UCSD-AML1 (cell line): ENCODE results near the gene SLC26A8.
A peak's percentile ranks its signal among the peaks of the same experiment; 100 is the strongest.
"Not testable (repeated sequence)": the region's sequence is repeated elsewhere in the genome, so short reads cannot be mapped to it uniquely, and the experiment has no call there.

Experiments used
- DNase-seq: peaks from one replicate; lab custom pipeline; 2025; ENCODE audit not compliant: unreplicated experiment; lab: John Stamatoyannopoulos, UW

SLC26A8 gene

DNA sequence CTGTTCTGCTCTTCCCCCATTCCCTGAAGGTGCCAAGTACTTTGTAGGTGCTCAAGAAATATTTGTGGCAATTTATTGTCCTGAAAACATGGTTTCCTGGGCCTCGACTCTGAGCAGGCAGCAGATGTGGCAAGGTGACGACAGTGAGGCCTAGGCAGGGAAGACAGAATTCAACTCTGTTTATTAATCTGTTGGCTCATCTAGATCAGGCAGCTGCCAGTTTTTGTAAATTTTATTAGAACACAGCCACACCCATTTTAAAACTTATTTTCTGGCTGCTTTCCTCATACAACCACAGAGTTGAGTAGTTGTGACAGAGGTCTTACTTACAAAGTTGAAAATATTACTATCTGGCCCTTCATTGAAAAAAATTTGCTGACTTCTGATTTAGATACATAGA lies 27.7 kb upstream of the SLC26A8 start:
- DNase-seq: no peak

DNA sequence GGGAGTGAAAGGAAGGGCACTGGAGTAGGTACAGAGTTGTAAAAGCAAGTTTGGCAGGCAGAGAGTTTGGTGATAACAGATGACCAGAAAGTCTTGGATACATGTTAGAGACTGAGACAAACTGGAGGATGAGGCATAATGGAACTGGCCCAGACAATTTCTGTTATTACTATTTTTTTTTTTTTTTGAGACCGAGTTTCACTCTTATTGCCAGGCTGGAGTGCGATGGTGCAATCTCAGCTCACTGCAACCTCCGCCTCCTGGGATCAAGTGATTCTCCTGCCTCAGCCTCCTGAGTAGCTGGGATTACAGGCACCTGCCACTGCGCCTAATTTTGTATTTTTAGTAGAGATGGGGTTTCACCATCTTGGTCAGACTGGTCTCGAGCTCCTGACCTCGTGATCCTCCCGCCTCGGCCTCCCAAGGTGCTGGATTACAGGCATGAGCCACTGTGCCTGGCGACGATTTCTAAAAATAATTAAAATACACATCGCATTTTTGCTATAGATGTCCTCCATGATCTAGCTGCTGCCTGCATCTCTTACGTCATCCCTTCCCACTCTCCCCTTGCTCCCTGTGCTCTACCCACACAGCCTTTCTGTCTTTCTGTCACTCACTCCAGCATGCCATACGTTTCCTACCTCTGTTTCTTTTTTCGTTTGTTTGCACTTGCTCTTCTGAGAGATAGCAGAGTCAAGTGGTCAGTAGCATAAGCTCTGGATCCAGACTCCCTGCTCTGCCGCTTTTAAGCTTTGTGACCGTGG lies 26.7 kb upstream of the SLC26A8 start:
- DNase-seq: no peak

DNA sequence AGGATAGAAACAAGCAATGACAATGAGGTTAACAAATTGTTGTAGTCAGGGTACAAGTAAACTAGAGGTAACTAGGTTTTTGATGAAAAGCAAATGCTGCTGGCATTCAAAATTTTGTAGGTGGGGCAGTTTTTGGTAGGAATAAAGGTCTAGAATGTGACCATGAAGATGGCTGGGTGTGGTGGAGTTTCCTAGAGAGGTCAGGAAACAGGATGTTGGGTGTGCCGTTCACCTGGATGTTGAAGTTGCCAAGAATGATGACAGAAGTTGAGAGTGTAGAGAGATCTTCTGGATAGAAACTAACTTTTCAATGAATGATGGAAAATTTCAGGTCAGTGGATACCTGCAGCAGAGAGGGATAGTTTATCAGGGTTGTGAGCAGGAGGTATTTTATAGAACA lies 25.9 kb upstream of the SLC26A8 start:
- DNase-seq: no peak

- no peak for DNase-seq
Observed at GRCh38 chr6:36049582-36049981, 25.1 kb upstream of the SLC26A8 start.

GRCh38 chr6:36042618-36043260 lies 18.3 kb upstream of the SLC26A8 start:
- DNase-seq: no peak

DNA sequence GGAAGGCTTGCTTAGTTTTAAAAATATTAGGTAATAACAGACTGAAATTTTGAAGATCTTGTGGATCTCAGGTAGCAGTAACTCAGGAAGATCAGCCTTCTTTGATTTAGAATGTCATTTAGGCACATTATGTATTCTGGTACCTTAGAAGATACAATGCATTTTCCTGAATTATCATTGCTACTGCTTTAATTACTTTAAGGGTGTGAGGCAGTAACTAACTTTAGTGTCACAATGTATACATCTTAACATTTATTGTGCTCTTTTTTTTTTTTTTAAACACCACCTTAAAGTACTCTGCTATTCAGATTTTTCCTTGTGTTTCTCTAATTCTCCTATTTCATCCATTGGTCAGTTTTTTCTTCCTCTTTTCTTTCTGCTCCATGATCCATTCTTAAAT lies 16.5 kb upstream of the SLC26A8 start:
- DNase-seq: no peak

DNA sequence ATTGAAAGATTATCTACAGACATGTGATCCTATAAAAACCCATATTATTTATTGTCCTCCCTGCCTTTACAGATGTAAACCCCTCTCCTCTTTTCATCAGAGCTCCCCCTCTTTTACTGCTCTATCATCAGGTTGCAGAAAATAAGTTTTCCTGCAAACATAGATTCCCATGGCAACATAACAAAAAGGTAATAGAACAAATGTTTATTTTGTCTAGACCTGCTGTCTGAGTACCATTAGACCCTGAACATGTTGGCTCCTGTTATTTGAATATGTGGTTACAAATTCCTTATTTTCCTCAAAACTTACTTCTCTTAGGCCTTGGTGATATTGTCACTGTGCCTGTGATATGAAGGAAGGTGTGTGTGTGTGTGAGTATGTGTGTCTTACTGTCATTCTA lies 14.7 kb upstream of the SLC26A8 start:
- DNase-seq: no peak

GRCh38 chr6:36038120-36038876 lies 13.9 kb upstream of the SLC26A8 start:
- no peak for DNase-seq

GRCh38 chr6:36035225-36035624 lies 10.8 kb upstream of the SLC26A8 start:
- no peak for DNase-seq

DNA sequence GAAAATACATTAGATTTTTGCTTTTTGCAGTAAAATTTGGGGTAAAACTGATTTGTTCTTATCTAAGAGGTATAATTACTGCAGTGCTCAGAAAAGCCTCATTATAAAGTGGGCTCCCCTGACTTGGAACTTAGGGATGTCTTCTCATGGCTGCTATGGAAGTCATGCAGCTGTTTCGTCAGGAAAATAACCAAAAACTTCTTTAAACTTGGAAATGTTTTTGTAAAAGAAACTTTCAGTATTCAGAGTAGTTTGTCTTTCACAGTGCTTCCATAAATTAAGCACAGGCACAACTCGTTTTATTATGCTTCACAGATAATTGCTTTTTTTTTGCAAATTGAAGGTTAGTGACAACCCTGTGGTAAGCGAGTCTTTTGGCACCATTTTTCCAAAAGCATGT lies 10.0 kb upstream of the SLC26A8 start:
- no peak for DNase-seq

- DNase-seq: no peak
Observed at GRCh38 chr6:36033935-36034334, 9.5 kb upstream of the SLC26A8 start.

DNA sequence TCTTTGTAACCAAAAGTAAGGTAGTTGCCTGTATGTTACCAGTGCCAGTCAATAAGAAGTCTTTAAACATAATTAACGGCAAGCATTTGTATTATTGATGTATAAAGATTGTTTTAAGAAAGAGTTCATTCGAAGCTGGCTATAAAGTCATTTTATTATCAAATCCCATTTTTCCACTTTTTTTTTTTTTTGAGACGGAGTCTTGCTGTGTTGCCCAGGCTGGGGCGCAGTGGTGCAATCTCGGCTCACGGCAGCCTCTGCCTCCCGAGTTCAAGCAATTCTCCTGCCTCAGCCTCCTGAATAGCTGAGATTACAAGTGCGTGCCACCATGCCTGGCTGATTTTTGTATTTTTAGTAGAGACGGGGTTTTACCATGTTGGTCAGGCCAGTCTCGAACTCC lies 8.7 kb upstream of the SLC26A8 start:
- not testable (repeated sequence) for DNase-seq

GRCh38 chr6:36032261-36032660 lies 7.8 kb upstream of the SLC26A8 start:
- no peak for DNase-seq

GRCh38 chr6:36029464-36029863 lies 5.0 kb upstream of the SLC26A8 start:
- DNase-seq: no peak

DNA sequence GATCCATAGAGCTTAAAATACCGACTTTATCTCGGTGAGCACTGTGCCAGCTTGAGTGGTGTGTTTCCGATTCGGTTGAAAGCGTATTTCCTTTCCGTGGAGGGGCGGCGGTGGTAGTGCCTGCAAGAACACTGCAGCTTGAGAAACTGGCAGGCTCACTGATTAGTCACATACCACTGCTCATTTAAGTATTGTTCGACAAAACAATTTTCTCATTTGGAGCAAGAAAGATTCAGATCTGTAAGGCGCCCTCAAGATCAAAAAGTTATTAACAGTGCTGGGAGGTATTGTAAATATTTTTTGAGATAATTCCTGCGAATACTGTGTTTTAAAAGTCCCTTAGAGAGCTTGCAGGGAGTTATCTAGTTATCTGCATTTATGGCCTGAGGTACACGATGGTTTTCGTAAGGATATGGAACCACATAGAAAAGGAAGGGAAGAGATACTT lies 4.5 kb upstream of the SLC26A8 start:
- DNase-seq: peak; percentile 78

GRCh38 chr6:36028088-36028876 lies 3.8 kb upstream of the SLC26A8 start:
- DNase-seq: peak; percentile 50

DNA sequence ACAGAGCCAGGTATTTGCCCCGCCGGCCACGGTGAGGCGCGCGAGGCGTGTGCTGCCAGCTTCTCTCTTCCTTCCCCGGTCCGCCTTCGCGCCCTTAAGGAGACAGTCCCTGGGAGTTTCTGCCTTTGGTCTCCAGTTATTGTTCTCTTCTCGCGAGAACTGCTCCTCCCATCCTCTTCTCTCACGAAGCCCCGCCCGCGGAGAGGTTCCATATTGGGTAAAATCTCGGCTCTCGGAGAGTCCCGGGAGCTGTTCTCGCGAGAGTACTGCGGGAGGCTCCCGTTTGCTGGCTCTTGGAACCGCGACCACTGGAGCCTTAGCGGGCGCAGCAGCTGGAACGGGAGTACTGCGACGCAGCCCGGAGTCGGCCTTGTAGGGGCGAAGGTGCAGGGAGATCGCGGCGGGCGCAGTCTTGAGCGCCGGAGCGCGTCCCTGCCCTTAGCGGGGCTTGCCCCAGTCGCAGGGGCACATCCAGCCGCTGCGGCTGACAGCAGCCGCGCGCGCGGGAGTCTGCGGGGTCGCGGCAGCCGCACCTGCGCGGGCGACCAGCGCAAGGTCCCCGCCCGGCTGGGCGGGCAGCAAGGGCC lies 3.2 kb upstream of the SLC26A8 start, which contains the start of gene MAPK14:
Gene MAPK14, plus strand, starts transcription at position 308 of the 587 bp plus-strand sequence. CDS start 350 bp downstream, outside the sequence.
- DNase-seq: peak; percentile 98

GRCh38 chr6:36025932-36026327 lies 1.5 kb upstream of the SLC26A8 start:
- no peak for DNase-seq

GRCh38 chr6:36025260-36025931 lies 955 bp upstream of the SLC26A8 start:
- DNase-seq: no peak

DNA sequence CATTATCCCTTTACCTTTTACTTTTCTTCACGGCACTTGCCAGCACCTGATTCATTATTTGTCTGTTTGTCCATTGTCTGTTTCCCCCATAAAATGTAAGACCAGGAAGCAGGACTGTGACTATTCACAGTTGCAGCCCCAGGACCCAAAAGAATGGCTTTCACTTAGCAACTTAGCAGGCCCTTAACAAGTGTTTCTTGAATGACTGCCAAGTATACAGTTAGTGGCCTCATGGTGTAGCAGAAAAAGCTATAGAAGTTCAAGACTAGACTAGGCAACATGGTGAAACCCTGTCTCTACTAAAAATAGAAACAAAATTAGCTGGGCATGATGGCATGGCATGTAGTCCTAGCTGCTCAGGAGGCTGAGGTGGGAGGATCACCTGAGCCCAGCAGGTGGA lies 4.3 kb downstream of the SLC26A8 start:
- no peak for DNase-seq
